NCI-H748 (cell line): ENCODE measurements around the gene UBE2D2.
"Not testable (repeated sequence)": the region's sequence is repeated elsewhere in the genome, so short reads cannot be mapped to it uniquely, and the experiment has no call there.

Experiments
- DNase-seq: peaks from one replicate; lab custom pipeline; 2025; ENCODE audit not compliant: unreplicated experiment; lab: John Stamatoyannopoulos, UW

UBE2D2 gene

GRCh38 chr5:139578325-139578724, 17.2 kb downstream of the UBE2D2 start:
- no peak for DNase-seq

GRCh38 chr5:139582181-139582580, 21.0 kb downstream of the UBE2D2 start:
- not testable (repeated sequence) for DNase-seq

GRCh38 chr5:139584137-139584536, 23.0 kb downstream of the UBE2D2 start:
- DNase-seq, result no peak

- not testable (repeated sequence) for DNase-seq
Observed at GRCh38 chr5:139588116-139588515, 27.0 kb downstream of the UBE2D2 start.

GRCh38 chr5:139588962-139589361, 27.8 kb downstream of the UBE2D2 start:
- no peak for DNase-seq

- DNase-seq, result no peak
Observed at GRCh38 chr5:139592289-139592688, 31.1 kb downstream of the UBE2D2 start.

- DNase-seq, result not testable (repeated sequence)
Observed at GRCh38 chr5:139593076-139593475, 31.9 kb downstream of the UBE2D2 start.

GRCh38 chr5:139593716-139594319, 32.7 kb downstream of the UBE2D2 start:
- no peak for DNase-seq

GRCh38 chr5:139597134-139597533, 36.0 kb downstream of the UBE2D2 start:
- no peak for DNase-seq

- DNase-seq, result not testable (repeated sequence)
Observed at GRCh38 chr5:139598601-139598965, 37.4 kb downstream of the UBE2D2 start.

GRCh38 chr5:139600336-139600949, 39.3 kb downstream of the UBE2D2 start:
- DNase-seq, result no peak

GRCh38 chr5:139601429-139601828, 40.3 kb downstream of the UBE2D2 start:
- DNase-seq, result no peak

- not testable (repeated sequence) for DNase-seq
Observed at GRCh38 chr5:139601948-139602347, 40.8 kb downstream of the UBE2D2 start.

- DNase-seq, result no peak
Observed at GRCh38 chr5:139605887-139606286, 44.7 kb downstream of the UBE2D2 start.

- no peak for DNase-seq
Observed at GRCh38 chr5:139611703-139612584, 50.8 kb downstream of the UBE2D2 start.

GRCh38 chr5:139619861-139620260, 58.7 kb downstream of the UBE2D2 start:
- DNase-seq, result no peak

GRCh38 chr5:139625398-139625797, 64.3 kb downstream of the UBE2D2 start:
- not testable (repeated sequence) for DNase-seq

- no peak for DNase-seq
Observed at GRCh38 chr5:139630855-139631254, 69.7 kb downstream of the UBE2D2 start.

- DNase-seq, result no peak
Observed at GRCh38 chr5:139631520-139632165, 70.5 kb downstream of the UBE2D2 start.

- peak; percentile 81 for DNase-seq
Observed at GRCh38 chr5:139633295-139634027, 72.3 kb downstream of the UBE2D2 start.

GRCh38 chr5:139634028-139634325, 72.8 kb downstream of the UBE2D2 start:
- no peak for DNase-seq
